ENCODE data around the gene DDX56.
"Not testable (repeated sequence)": the region's sequence is repeated elsewhere in the genome, so short reads cannot be mapped to it uniquely, and the experiment has no call there.

DDX56 gene

DNA sequence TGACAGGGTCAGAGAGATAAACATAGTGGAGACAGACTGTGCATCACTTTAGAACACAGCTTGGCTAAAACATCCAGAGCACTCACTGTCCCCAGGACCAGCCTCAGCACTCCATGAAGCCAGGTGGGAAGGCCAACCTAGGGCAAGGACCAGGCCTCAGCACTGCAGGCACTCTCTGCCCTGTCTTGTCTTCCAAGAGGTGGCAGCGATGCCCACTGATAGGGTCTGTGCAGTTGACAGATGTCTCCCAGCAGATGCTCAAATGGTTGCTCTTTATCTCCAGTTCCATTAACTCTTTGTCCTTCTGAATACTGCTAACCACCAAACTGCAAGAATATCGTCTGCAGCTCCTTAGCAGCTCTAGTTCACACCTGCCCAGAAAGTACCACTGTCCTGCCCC is 9.1 kb downstream of the DDX56 start:
- no peak for DNase-seq (ENCODE audit: low read depth in 2 of 3, low spot score in 2 of 3)

DNA sequence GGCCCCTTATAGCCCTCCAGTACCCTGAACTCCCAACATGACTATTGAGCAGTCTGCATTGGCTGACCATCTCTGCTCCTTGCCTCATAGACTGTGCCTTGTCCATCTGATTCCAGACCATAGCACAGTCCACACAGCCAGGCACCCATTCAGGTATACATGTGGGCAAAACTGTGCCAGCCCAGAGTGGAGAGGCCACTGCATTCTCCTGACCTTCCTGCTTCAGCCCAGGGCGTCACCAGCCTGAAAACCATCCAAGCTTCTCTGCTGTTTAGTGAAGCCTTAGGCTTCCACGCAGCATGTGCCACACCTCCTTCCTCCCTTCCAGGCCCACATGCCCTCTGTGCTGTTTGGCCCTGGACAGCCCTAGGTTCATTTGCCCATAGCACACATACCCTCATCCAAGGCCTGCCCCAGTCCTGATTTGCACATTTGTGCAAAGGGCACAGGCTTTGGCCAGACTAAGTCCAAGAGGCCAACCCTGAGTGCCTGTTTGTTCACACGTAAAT is 10.5 kb downstream of the DDX56 start:
- DNase-seq (ENCODE audit: low read depth in 2 of 3, low spot score in 2 of 3): no peak

DNA sequence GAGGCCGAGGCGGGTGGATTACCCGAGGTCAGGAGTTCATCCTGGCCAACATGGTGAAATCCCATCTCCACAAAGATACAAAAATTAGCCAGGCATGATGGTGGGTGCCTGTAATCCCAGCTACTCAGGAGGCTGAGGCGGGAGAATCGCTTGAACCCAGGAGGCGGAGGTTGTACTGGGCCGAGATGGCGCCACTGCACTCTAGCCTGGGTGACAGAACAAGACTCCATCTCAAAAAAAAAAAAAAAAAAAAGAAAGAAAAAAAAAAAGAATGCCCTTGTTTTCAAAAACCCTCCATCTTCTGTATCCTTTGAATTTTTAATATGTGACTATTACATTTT is 11.1 kb downstream of the DDX56 start:
- DNase-seq (ENCODE audit: low read depth in 2 of 3, low spot score in 2 of 3): not testable (repeated sequence)

DNA sequence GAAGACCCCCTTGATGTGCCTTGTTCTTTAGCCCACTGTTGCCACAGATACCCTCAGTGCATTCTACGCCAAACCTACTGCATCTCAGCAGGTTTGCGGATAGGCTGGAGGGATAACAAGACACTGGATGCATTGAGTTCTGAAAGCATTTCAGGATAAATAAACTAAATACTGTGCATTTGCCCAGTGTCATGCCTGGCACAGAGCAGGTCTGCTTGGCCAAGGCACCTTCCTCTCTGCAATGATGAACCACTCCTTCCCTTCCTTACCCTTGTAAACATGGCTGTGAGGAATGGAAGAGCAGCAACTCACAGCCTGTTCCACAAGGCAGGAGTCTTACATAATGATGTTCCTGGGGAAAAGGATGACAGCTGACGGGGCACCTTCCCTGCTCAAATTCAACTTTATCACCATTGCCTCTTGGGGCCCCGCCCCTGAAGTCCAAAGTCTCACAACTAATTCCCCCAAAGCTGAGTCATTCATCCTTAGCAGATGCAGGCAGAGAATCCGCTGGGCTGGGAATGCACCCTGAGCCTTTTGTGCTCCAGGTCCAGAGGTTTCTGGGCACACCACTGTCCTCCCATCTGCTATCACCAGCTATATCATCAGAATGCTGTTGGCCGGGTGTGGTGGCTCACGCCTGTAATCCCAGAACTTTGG is 11.6 kb downstream of the DDX56 start:
- no peak for DNase-seq (ENCODE audit: low read depth in 2 of 3, low spot score in 2 of 3)

DNA sequence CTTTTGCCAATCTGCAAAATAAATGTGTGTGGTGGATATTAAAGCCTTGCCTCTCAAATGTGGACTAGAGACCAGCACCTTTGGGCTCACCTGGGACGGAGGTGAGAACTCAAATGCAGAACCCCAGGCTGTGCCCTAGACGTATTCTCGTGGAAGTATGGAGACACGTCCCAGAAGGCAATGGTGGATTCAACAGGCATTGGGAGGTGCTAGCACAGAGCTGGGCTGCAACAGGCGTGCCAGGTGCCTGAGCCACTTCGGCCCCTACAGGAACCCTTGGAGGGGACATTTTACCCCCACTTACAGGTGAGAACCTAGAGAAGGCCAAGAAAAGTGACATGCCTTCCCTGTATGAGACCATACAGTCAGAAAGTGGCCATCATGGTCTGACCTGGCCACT is 12.2 kb downstream of the DDX56 start:
- DNase-seq (ENCODE audit: low read depth in 2 of 3, low spot score in 2 of 3): no peak

DNA sequence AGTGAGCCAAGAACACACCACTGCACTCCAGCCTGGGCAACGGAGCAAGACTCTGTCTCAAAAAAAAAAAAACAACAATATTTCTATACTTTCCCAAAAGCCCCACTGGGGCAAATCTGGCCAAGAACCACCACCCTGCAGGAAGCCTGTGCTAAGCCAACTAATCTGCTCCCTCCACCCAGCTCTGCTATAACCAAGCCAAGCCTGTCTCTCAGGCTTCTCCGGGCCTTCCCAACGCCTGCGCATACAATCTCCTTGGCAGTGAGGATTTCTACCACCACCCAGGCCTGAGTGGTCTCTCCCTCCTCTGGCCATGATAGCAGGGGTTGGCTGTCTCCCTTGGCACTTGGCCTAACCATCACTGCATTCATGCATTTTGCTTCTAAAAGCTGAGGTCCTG is 14.2 kb downstream of the DDX56 start:
- DNase-seq (ENCODE audit: low read depth in 2 of 3, low spot score in 2 of 3): no peak

DNA sequence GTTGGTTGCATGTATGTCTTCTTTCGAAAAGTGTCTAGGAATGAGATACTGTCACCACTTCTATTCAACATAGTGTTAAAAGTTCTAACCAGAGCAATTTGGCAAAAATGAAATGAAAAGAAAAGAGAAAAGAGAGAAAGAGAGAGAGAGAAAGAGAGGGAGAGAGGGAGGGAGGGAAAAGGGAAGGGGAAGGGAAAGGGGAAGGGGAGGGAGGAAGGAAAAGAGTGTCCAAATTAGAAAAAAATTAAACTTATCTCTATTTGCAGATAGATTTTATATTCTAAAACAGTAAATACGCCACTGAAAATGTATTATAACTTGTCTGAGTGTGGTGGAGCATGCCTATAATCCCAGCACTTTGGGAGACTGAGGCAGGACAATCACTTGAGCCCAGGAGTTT is 16.2 kb downstream of the DDX56 start:
- no peak for DNase-seq (ENCODE audit: low read depth in 2 of 3, low spot score in 2 of 3)

DNA sequence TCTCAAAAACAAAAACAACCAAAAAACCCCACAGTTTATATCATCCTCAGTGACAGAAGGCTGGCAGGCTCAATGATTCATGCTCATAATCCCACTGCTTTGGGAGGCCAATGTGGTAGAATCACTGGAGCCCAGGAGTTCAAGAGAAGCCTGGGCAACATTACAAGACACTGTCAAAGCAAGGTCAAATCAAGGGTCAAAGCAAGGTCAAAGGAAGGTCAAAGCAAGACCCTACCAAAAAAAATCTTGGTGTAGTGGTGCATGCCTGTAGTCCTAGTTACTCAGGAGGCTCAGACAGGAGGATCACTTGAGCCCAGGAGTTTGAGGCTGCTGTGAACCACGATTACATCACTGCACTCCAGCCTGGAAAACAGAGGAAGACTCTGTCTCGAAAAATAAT is 18.4 kb downstream of the DDX56 start:
- no peak for DNase-seq (ENCODE audit: low read depth in 2 of 3, low spot score in 2 of 3)

DNA sequence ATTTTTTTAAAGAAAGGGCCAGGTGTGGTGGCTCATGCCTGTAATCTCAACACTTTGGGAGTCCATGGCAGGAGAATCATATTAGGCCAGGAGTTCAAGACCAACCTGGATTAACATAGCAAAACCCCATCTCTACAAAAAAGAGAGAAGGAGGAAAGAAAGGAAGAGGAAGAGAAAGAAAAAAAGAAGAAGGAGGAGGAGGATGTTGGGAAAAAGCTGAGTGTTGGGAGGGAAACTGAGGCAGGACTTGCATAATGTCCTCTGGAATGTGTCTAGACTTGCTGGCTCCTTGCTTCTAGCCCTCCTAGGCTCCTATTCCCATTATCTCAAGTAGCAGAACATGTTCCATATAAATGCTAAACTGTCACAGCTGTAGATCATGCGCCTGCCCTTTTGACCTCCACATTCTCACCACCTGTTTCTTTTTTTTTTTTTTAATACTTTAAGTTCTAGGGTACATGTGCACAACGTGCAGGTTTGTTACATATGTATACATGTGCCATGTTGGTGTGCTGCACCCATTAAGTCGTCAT is 21.2 kb downstream of the DDX56 start:
- DNase-seq (ENCODE audit: low read depth in 2 of 3, low spot score in 2 of 3): not testable (repeated sequence)

DNA sequence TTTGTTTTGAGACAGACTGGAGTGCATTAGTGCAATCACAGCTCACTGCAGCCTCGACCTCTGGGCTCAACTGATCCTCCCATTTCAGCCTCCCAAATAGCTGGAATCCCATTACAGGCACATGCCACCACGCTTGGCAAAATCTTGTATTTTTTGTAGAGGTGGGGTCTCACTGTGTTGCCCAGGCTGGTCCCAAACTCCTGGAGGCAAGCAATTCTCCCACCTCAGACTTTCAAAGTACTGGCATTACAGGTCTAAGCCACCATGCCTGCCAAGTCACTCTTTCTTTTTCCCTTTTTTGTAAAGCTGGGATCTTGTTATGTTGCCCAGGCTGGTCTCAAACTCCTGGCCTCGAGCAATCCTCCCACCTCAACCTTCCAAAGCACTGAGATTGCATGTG is 24.3 kb downstream of the DDX56 start:
- DNase-seq (ENCODE audit: low read depth in 2 of 3, low spot score in 2 of 3): no peak

DNA sequence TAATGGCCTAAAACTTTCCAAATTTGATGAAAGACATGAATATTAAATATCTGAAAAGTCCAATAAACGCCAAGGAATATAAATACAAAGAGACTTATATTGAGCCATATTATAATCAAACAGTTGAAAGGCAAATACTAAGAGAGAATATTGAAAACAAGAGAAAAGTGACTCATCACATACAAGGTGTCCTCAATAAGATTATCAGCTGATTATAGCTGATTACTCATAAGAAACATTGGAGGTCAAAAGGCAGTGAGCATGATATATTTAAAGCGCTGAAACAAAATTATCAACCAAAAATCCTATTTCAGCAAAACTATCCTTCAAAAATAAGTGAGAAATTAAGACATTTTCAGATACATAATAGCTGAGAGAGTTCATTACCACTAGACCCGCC is 24.8 kb downstream of the DDX56 start:
- DNase-seq (ENCODE audit: low read depth in 2 of 3, low spot score in 2 of 3): no peak

DNA sequence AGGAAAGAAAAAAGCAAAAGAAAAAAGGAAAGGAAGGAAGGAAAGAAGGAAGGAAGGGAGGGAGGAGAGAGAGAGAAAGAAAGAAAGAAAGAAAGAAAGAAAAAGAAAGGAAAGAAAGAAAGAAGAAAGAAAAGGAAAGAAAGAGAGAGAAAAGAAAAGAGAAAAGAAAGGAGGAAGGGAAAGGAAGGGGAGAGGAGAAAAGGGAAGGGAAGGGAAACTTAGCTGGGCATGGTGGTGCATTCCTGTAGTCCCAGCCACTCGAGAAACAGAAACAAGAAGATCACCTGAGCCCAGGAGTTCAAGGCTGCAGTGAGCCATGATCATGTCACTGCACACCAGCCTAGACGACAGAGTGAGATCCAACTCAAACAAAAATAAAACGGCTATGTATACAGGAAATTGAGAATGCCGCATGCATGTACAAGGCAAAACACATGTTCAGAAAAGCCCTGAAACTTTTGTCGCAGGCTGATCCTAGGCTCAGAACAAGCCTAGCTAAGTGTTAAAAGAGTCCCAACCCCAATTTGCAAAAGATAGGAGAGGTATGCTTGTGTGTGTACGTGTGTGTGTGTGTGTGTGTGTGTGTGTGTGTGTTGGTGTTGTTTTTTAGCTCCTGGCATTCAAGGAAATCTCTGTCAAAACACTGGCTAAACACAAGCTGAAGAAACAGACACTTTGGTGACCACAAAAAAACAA is 26.0 kb downstream of the DDX56 start:
- no peak for DNase-seq (ENCODE audit: low read depth in 2 of 3, low spot score in 2 of 3)

DNA sequence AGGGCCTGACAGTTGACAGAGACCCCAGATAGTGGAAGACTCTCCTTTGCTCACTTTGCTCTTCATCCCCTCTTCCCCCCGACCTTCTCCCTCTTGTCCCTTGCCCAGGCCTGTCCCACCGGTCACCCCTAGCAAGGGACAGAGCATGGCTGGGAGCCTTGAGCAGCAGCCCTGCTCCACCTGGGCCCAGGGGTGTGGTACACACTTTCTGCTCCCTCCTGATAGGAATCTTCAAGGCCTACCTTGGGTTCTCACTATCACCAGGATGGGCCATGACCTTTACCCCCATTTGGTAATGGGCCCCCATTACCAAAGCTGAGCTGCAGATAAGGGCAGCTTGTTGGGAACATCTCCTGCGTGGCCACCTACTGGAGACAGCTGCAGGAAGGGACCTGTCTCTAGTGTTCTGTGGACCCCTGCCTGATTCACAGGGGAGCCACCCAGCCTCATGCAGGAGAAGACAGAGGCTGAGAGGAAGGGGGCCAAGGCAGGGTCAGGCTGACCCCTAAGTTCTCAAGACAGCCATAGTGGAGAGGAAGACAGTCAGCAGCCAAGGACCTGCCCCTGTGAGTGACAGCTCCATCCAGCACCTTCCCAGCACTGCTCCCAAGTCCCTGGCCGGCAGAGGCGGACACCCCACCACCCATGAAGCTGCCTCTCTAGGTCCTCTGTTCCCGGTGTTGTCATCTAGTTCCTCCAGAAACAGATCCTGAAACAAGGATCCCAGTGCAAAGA is 31.7 kb downstream of the DDX56 start:
- DNase-seq (ENCODE audit: low read depth in 2 of 3, low spot score in 2 of 3): no peak

DNA sequence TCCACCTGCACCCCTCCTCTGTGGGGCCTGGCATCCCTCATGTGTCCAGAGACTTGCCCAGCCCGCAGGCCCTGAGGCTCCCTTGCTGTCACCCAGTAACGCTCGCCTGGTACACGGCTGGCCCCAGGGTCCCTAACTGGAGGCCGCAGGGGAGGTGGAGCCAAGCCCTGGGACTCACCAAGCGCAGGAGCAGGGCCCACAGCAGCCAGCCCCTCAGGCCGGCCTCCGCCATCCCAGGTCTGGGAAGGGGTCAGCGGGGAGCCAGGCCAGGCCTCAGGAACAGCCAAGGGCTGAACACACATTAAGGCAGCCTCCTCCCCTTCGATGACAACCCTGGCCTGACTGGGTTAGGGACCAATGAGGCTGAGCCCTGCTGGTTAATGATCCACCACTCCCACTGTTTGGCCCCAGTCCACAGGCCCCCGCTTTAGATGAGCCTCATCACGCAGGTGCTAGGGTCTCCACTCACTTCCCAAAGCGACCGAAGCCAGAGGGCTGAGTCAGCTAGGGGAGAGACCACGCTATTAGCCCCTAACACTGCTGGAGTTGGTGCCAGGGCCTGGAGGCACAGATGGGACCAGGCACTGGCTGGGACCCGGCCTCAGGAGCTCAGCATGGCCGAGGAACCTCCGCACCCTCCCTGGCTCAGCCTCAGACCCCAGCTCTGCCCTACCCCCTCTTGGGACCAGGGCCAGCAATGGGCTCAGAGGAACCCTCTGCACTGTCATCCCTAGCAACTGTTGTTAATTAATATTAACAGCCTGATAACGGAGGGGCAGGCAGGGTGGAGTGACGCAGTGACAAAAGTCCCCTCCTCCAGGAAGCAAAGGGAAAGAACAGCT is 32.5 kb downstream of the DDX56 start, which contains the start of gene NPC1L1:
TSS of gene NPC1L1 (minus strand) at position 303 of the 842 bp plus-strand sequence. CDS start at position 232, 71 bp downstream.
- DNase-seq (ENCODE audit: low read depth in 2 of 3, low spot score in 2 of 3): no peak

DNA sequence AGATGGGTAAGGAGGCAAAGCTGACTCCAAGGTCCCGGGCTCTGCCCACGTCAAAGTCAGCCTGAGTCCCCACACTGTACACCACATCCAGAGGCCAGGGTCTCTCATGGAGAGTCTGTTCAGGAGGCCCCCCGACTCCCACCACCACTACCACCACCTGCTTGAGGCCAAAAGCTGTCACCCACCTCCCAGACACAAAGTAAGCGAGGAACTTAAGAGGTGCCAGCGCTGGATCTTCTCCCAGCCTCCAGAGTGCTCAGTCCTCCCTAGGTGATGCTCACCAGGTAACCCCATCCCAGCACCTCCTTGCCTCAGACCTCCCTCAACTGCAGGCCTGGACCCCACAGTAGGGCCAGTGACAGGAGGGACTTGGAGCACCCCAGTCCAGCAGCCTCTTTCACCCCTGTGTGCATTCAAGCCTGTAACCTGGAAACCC is 33.1 kb downstream of the DDX56 start:
- DNase-seq (ENCODE audit: low read depth in 2 of 3, low spot score in 2 of 3): no peak

DNA sequence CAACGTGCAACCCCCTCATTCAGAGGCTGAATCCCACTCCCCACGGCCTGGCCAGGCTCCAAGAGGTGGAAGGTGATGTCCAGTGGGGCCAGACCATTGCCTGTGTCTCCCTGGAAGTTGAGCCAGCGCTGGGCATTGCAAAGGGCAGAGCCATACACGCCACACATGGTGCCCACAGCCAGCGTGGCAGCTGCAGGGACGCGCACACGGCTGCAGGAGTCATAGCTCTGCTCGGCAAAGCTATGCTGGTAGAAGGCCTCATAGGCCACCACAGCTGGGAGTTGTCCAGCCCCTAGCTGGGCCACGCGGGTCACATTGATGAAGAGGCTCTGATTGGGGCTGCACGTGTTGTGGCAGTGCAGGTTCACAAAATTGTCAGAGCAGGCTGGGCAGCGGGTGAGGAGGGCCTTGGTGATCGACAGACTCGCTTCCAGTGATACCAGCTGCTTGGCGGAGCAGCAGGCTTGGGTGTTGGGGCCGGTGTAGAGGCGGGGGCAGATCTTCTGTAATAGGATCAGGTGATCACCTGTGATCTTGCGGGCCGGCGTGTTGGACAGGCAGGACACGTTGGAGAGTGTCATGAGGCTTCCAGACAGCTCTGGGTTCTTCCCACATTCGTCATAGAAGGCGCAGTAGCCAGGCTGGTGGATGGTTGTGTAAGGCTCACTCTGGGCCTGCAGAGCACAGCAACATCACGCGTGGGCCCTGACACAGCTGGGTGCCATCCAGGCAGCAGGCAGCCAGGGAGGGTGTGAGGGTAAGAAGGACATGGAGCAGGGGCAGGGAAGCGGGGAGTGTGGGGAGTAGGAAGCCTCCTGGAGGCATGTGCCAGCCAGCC is 33.8 kb downstream of the DDX56 start:
- DNase-seq (ENCODE audit: low read depth in 2 of 3, low spot score in 2 of 3): no peak

DNA sequence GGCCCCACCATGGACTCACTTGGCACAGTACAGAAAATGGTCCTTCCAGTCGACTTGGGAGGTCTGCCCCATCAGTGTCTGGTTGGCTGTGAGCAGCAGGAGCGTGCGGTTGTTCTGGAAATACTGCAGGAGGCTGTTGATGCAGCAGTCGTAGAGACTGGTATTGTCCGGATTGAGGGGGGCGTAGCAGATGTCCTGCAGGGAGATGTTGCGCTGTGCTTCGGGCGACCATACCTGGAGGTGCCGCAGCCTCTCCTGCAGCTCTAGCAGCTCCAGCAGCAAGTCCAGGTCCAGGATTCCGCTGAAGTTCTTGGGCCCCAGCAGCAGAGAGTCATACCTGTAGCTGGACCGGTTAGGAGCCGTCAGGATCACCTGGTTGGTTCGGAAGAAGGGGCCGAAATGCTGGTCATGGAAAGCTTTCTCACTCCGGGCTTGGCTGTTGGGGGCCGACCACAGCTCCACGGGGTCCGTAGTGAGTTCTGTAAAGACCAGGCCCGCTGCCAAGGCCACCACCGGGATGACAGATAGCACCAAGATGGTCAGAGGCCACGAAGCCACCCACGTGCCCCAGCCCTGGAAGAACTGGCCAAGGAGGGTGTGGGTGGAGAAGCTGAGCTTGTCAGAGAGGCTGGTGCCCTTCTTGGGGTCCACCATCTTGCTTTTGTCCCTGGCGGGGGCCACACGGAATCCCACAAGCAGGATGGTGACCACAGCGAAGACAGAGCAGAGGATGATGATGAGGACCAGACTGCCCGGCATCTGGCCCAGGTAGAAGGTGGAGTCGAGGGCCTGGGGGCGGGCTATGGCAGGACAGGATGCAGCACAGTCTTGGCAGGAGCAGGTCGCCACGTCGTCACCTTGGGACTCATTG is 34.7 kb downstream of the DDX56 start:
- no peak for DNase-seq (ENCODE audit: low read depth in 2 of 3, low spot score in 2 of 3)

DNA sequence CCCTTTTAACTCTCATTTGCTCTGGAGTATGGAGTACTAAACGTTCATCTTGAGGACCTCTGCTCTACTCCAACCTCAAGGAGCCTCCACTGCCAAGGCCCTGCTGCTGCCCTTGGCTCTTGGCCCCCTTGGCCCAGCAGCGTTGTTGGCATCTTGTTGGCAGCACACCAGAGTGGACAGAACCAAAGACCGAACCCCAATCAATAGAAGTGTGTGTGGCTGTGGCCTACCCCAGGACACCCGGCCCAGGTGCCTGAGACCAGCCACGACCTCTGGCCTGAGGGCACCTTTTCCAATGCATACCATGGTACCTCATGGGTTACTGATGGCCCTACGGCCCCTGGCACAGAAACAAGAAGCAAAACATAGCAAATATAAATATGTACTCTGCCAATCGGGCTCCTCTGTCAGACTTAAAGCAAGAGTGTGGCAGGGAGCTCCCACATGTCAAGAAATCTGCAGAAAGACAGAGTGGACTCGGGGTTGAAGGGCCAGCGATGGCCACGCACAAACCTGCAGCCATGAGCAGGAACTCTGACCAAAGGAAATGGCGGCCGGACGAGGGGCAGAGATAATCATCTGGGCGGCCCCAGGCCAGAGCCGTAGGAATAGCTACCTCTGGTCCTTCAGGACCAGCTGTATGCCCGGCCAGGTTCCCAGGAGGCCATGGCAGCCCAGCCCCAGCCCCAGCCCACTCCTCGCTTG is 35.5 kb downstream of the DDX56 start:
- DNase-seq (ENCODE audit: low read depth in 2 of 3, low spot score in 2 of 3): no peak
